GM12891 (cell line): ENCODE measurements around the gene CA5A.

Experiments
- POLR2A ChIP-seq: IDR thresholded peaks from 2 replicates; pipeline ENCODE4 v1.6.1; 2011; ENCODE audit warnings: low read depth, low read length, control low read depth
- POLR2AphosphoS5 ChIP-seq: IDR thresholded peaks from 2 replicates; pipeline ENCODE4 v1.6.1; 2011; ENCODE audit warnings: low read depth, low read length, control low read depth
- TAF1 ChIP-seq: IDR thresholded peaks from 2 replicates; pipeline ENCODE4 v1.6.1; 2011; ENCODE audit warnings: low read depth, low read length, control low read depth

GRCh38 chr16:87844120-87844733 lies 92.1 kb downstream of the CA5A start:
- TF ChIP-seq TAF1 (no peak), POLR2A (no peak), POLR2AphosphoS5 (no peak)
